Ovary (tissue), 9 donors: ENCODE data around the gene LRFN4. TPM values are rescaled to one million over a fixed set of nuclear protein-coding genes. Genes with fewer than 3 reads are reported as not detected.

ENCODE experiments used
- DNase-seq, 5 donors: peaks; one replicate each; pipeline ENCODE4 v3.0.0-alpha.2; 2019 to 2020
- H3K27ac ChIP-seq, 2 donors: fragments of 200-600 bp; one replicate each; pipeline versions ENCODE4 v1.5.1 to v1.8.0; 2019 to 2022
- H3K27me3 ChIP-seq: fragments of 200-600 bp; one replicate; pipeline ENCODE4 v1.8.0; 2022
- H3K36me3 ChIP-seq: fragments of 200-600 bp; sonication (generic); one replicate; pipeline ENCODE4 v1.5.1; 2019
- H3K4me1 ChIP-seq: one replicate; pipeline ENCODE4 v1.8.1; 2013; ENCODE audit warnings: mild to moderate bottlenecking, moderate library complexity; ENCODE audit not compliant: insufficient read depth
- H3K4me3 ChIP-seq: fragments of 200-600 bp; sonication (generic); one replicate; pipeline ENCODE4 v1.5.1; 2017
- H3K9me3 ChIP-seq, 2 donors: fragments of 200-600 bp in 1 of 2; sonication (generic) in 1 of 2; one replicate each; pipeline versions ENCODE4 v1.5.1 to v1.8.1; 2013 to 2019; ENCODE audit warnings: mild to moderate bottlenecking in 1 of 2, moderate library complexity in 1 of 2
- EP300 ChIP-seq: sonication (generic); formaldehyde crosslinking; IDR thresholded peaks from one replicate; pipeline ENCODE4 v1.6.1; 2017; ENCODE audit warnings: antibody characterized with exemption
- POLR2A ChIP-seq: fragments of 450-650 bp; IDR thresholded peaks from one replicate; pipeline ENCODE4 v1.6.1; 2017; ENCODE audit warnings: antibody characterized with exemption, mild to moderate bottlenecking, moderate library complexity
- WGBS, 3 donors: extraction: QIAGEN DNeasy Blood & Tissue Kit in 1 of 3; methylation state at CpG; one replicate each; pipeline versions ENCODE4 v1.1.5 to v1.1.7; 2013 to 2017; 5-methylcytosine and 5-hydroxymethylcytosine counted together
- intact Hi-C, 4 donors: fragments of 100-400 bp; cut with DNase I; formaldehyde crosslinking; loops; one replicate each; pipeline versions ENCODE4 v1.11.0 to v1.15.1; 2022 to 2023
- polyA plus RNA-seq, 2 donors: library from polyadenylated mRNA; stranded (reverse); fragments of 200-250 nt in 1 of 2; fragments of 350-450 nt in 1 of 2; fragmentation: Illumina TruSeq in 1 of 2; extraction: RNeasy Lipid Tissue Mini Kit (QIAGEN cat#74804) in 1 of 2; gene quantifications; one replicate each; pipeline ENCODE4 v1.2.3, GENCODE V29; 2013 to 2014
- total RNA-seq, 7 donors: library from RNA; depleted of rRNA in 2 of 7; stranded (reverse); fragments of >200 nt in 2 of 7; fragmentation: NEBNext Ultra II Directional in 3 of 7; extraction: Animal tissue kit (Norgen Biotek cat#: 25700) in 3 of 7; gene quantifications; one replicate each; pipeline versions ENCODE4 v1.1.0 to v1.2.4, GENCODE V29; 2016 to 2023
- TF ChIP-seq, protein P1 (sequence below), 3 donors: fragments of 450-650 bp in 2 of 3; fragments of 200-600 bp in 1 of 3; IDR thresholded peaks; one replicate each; pipeline versions ENCODE4 v1.5.1 to v1.8.0; 2016 to 2022; ENCODE audit warnings: antibody characterized with exemption in 3 of 3, mild to moderate bottlenecking in 1 of 3
- donor health status: DM: no; HTN: no; CAD: no; lungs with moderate emphysema.
- donor health status: DM: no; HTN: no; CAD: no.
- donor health status: Bipolar disorder and iron deficiency.
- donor health status: DM: yes; HTN: yes; CAD: no.
- donor health status: DM: no; HTN: no; CAD: no.
- donor health status: DM: yes; HTN: yes; CAD: no.

LRFN4 gene
- total and polyA plus RNA-seq, 9 donors = 1.3 to 18.1 (median 9.3) TPM; not detected in 1

DNA sequence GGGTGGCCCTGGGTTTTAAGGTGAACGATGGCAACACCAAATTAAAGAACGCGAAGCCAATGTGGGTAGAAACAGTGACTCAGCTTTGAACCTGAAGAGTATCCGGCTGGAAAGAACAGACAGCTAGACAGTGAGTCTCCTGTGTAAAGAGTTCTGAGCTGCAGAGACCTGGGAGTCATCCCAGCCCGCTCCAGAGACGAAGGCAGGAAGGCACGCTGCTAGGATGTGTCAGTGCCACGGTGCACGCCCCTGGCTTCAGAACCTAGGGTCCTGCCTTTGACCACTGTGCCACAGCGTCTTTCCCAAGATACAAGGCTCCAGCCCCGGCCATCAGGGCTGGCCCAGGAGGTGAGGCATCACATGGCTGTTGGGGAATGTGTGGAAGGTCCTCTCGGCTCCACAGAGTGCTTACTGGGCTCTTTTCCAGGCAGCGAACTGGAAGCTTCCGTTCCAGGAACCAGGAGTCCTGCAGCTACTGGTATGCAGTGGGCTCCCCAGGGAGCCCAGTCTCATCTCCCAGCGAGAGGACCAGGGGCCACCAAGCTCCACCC is 29.9 kb downstream of the LRFN4 start:
- no peaks in the 10 kb centered on the region for H3K36me3 ChIP-seq
- H3K27ac ChIP-seq = no peak overlapping the region

DNA sequence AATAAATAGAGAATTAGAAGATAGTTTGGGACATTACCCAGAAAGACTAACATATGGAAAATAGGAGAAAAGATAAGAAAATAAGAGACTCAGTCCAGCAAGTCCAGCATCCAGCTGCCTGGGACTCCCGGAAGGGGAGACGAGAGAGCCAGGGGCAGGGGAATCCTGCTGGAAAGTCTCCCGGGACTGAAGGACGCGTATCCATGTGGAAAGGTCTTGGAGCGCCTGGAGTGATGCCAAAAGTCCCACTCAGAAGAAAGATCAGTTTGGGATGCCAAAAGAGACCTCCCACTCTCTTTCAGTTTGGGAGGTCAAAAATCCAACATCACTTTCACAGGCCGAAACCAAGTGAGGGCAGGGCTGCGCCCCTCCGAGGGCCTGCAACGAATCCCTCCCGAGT is 30.7 kb downstream of the LRFN4 start:
- Histone ChIP-seq H3K27me3 (no peaks in the 10 kb centered on the region), H3K4me1 (peaks cover 7% of the 10 kb centered on the region), H3K9me3 (no peaks in the 10 kb centered on the region), H3K4me3 (no peak overlapping the region), H3K27ac (no peak overlapping the region), H3K36me3 (no peaks in the 10 kb centered on the region)
- no peak for DNase-seq
- intact Hi-C loops = no loop called here
- WGBS, 3 donors = 24 to 32% (median 27%) methylated on average over 11 of the region's 11 CpGs
- no peak for TF ChIP-seq EP300
- TF ChIP-seq, protein P1, sequence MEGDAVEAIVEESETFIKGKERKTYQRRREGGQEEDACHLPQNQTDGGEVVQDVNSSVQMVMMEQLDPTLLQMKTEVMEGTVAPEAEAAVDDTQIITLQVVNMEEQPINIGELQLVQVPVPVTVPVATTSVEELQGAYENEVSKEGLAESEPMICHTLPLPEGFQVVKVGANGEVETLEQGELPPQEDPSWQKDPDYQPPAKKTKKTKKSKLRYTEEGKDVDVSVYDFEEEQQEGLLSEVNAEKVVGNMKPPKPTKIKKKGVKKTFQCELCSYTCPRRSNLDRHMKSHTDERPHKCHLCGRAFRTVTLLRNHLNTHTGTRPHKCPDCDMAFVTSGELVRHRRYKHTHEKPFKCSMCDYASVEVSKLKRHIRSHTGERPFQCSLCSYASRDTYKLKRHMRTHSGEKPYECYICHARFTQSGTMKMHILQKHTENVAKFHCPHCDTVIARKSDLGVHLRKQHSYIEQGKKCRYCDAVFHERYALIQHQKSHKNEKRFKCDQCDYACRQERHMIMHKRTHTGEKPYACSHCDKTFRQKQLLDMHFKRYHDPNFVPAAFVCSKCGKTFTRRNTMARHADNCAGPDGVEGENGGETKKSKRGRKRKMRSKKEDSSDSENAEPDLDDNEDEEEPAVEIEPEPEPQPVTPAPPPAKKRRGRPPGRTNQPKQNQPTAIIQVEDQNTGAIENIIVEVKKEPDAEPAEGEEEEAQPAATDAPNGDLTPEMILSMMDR (IDR thresholded peaks at IDR 0.05) = no peak
- no peak for TF ChIP-seq POLR2A

More for the DNA sequence above, 29.9 kb downstream of the LRFN4 start:
- H3K4me1 ChIP-seq = peaks cover 7% of the 10 kb centered on the region
- DNase-seq = peak in 2 of 5 donors; percentile 27 to 54
- no peak overlapping the region for H3K4me3 ChIP-seq
- 58 to 59% (median 58%) methylated on average over 15 of the region's 15 CpGs for WGBS, 3 donors
- intact Hi-C loops = no loop called here
- TF ChIP-seq POLR2A (no peak), EP300 (no peak)
- TF ChIP-seq, protein P1 (IDR thresholded peaks at IDR 0.05) = no peak
- no peaks in the 10 kb centered on the region for H3K9me3 ChIP-seq
- no peaks in the 10 kb centered on the region for H3K27me3 ChIP-seq

DNA sequence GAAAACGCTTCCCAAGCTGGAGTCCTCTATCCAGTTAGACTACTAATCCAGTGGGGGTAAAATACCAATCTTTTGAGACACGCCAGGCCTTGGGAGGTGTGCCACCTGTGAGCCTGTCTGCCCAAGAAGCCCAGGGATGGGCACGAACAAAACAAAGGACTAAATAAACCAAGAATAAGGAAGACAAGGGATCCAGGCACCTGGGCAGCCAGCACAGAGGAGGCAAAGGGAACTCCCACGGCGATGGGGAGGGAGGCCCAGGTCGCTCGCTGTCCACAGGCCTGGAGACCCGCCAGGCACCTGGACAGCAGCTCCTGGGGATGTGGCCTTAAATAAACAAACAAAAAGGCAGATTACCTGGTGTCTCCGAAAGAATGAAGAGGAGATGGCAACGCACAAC is 31.4 kb downstream of the LRFN4 start:
- no peaks in the 10 kb centered on the region for H3K27me3 ChIP-seq
- H3K4me3 ChIP-seq = no peak overlapping the region
- WGBS, 3 donors = 92 to 97% (median 94%) methylated on average over 10 of the region's 10 CpGs
- H3K27ac ChIP-seq = no peak overlapping the region
- no peaks in the 10 kb centered on the region for H3K36me3 ChIP-seq
- H3K9me3 ChIP-seq = no peaks in the 10 kb centered on the region
- peaks cover 7% of the 10 kb centered on the region for H3K4me1 ChIP-seq
- TF ChIP-seq EP300 (no peak), POLR2A (no peak)
- TF ChIP-seq, protein P1 (IDR thresholded peaks at IDR 0.05) = no peak
- intact Hi-C loops = no loop called here
- no peak for DNase-seq

DNA sequence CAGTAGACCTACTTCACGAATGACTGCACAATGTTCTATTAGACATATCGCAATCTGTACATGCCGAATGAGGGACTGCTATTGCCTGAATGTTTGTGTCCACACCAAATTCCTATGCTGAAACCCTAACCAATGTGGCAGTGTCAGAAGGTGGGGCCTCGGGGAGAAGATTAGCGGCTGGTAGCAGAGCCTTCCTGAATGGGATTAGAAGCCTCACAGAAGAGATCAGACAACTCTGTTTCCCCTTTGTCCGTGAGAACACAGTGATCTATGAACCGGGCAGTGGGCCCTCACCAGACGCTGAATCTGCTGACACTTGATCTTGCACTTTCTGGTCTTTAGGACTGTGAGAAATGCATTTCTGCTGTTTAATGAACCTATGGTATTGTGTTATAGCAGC is 33.1 kb downstream of the LRFN4 start:
- no peaks in the 10 kb centered on the region for H3K27me3 ChIP-seq
- intact Hi-C loops = no loop called here
- H3K36me3 ChIP-seq = no peaks in the 10 kb centered on the region
- no peaks in the 10 kb centered on the region for H3K9me3 ChIP-seq
- no peak overlapping the region for H3K4me3 ChIP-seq
- DNase-seq = peak in 1 of 5 donors; percentile 0
- H3K27ac ChIP-seq = no peak overlapping the region
- peaks cover 7% of the 10 kb centered on the region for H3K4me1 ChIP-seq
- no peak for TF ChIP-seq EP300
- TF ChIP-seq, protein P1 (IDR thresholded peaks at IDR 0.05) = no peak
- TF ChIP-seq POLR2A = no peak
- WGBS, 3 donors = 77 to 84% (median 82%) methylated on average over 8 of the region's 8 CpGs
